WTC11 (cell line): Measurements from ENCODE around the gene NDRG3. TPM values are rescaled to one million over a fixed set of nuclear protein-coding genes. Genes with fewer than 3 reads are reported as not detected.

Source experiments
- ATAC-seq: fragments of 200-7000 bp; cut with Tn5 transposase; 2 replicates; pipeline ENCODE4 v1.10.0; 2021; ENCODE audit warnings: mild to moderate bottlenecking, moderate library complexity
- CTCF ChIA-PET: fragments of 300-600 bp; sonication (Branson Sonifier 250); formaldehyde crosslinking; loops from one replicate; lab custom pipeline; 2021; ENCODE audit warnings: antibody characterized with exemption; lab: Charles Lee
- POLR2A ChIA-PET: fragments of 350-600 bp; sonication (Branson Sonifier 250); formaldehyde crosslinking; loops from one replicate; lab custom pipeline; 2021; ENCODE audit warnings: antibody characterized with exemption; lab: Charles Lee
- DNase-seq: peaks from one replicate; pipeline ENCODE4 v3.0.0; 2021; ENCODE audit warnings: low spot score
- H3K27ac Mint-ChIP-seq: 2 replicates; pipeline ENCODE4 v1.8.0; 2021; ENCODE audit warnings: mixed read lengths
- H3K27me3 Mint-ChIP-seq: 2 replicates; pipeline ENCODE4 v1.8.0; 2021; ENCODE audit warnings: low read depth, mild to moderate bottlenecking, moderate library complexity, mixed read lengths
- H3K36me3 Mint-ChIP-seq: 2 replicates; pipeline ENCODE4 v1.8.0; 2021; ENCODE audit warnings: mixed read lengths
- H3K4me1 Mint-ChIP-seq: 2 replicates; pipeline ENCODE4 v1.8.0; 2022; ENCODE audit warnings: mixed read lengths
- H3K4me3 Mint-ChIP-seq: 2 replicates; pipeline ENCODE4 v1.8.0; 2021; ENCODE audit warnings: mild to moderate bottlenecking, moderate library complexity, mixed read lengths
- H3K9me3 Mint-ChIP-seq: 2 replicates; pipeline ENCODE4 v1.8.0; 2021; ENCODE audit warnings: mixed read lengths
- AFF4 ChIP-seq: sonication (generic); formaldehyde crosslinking; IDR thresholded peaks from 2 replicates; pipeline ENCODE4 v1.8.1; 2023; ENCODE audit warnings: mild to moderate bottlenecking, missing genetic modification reagents, borderline replicate concordance
- CREB1 ChIP-seq: sonication (generic); formaldehyde crosslinking; IDR thresholded peaks from 2 replicates; pipeline ENCODE4 v1.8.0; 2023; ENCODE audit warnings: mild to moderate bottlenecking, missing genetic modification reagents
- CREM ChIP-seq: sonication (generic); formaldehyde crosslinking; IDR thresholded peaks from 2 replicates; pipeline ENCODE4 v1.8.1; 2022; ENCODE audit warnings: mild to moderate bottlenecking, missing genetic modification reagents, moderate library complexity
- ETV6 ChIP-seq: sonication (generic); formaldehyde crosslinking; IDR thresholded peaks from 2 replicates; pipeline ENCODE4 v1.8.1; 2022; ENCODE audit warnings: mild to moderate bottlenecking, missing genetic modification reagents
- GABPB1 ChIP-seq: sonication (generic); formaldehyde crosslinking; IDR thresholded peaks from 2 replicates; pipeline ENCODE4 v1.8.1; 2023; ENCODE audit warnings: mild to moderate bottlenecking, missing genetic modification reagents
- HMGA2 ChIP-seq: fragments of 250-450 bp; sonication (Bioruptor Pico); IDR thresholded peaks from 2 replicates; pipeline ENCODE4 v1.4.0; 2021; ENCODE audit warnings: mild to moderate bottlenecking, moderate library complexity
- JUN ChIP-seq: sonication (generic); formaldehyde crosslinking; IDR thresholded peaks from 2 replicates; pipeline ENCODE4 v1.8.0; 2023; ENCODE audit warnings: mild to moderate bottlenecking, missing genetic modification reagents
- PREB ChIP-seq: sonication (generic); formaldehyde crosslinking; IDR thresholded peaks from 2 replicates; pipeline ENCODE4 v1.8.1; 2022; ENCODE audit warnings: mild to moderate bottlenecking, missing genetic modification reagents, moderate library complexity, borderline replicate concordance
- SMAD3 ChIP-seq: sonication (generic); formaldehyde crosslinking; IDR thresholded peaks from 2 replicates; pipeline ENCODE4 v1.8.0; 2022; ENCODE audit warnings: missing genetic modification reagents, mild to moderate bottlenecking, borderline replicate concordance
- SOX15 ChIP-seq: fragments of 250-450 bp; sonication (Bioruptor Pico); IDR thresholded peaks from 2 replicates; pipeline ENCODE4 v1.9.0; 2021; ENCODE audit warnings: mild to moderate bottlenecking
- SP1 ChIP-seq: sonication (generic); formaldehyde crosslinking; conservative IDR thresholded peaks from 2 replicates; pipeline ENCODE4 v1.8.1; 2022; ENCODE audit warnings: missing genetic modification reagents
- TEAD4 ChIP-seq: sonication (generic); formaldehyde crosslinking; IDR thresholded peaks from 2 replicates; pipeline ENCODE4 v1.8.0; 2022; ENCODE audit warnings: mild to moderate bottlenecking, missing genetic modification reagents
- TP53 ChIP-seq: sonication (generic); formaldehyde crosslinking; IDR thresholded peaks from 2 replicates; pipeline ENCODE4 v1.8.1; 2023; ENCODE audit warnings: mild to moderate bottlenecking, missing genetic modification reagents
- ZBTB43 ChIP-seq: sonication (generic); formaldehyde crosslinking; IDR thresholded peaks from 2 replicates; pipeline ENCODE4 v1.8.1; 2023; ENCODE audit warnings: mild to moderate bottlenecking, missing genetic modification reagents
- ZNF138 ChIP-seq: sonication (generic); formaldehyde crosslinking; conservative IDR thresholded peaks from 2 replicates; pipeline ENCODE4 v1.8.1; 2022; ENCODE audit warnings: mild to moderate bottlenecking, moderate library complexity, missing genetic modification reagents
- ZNF396 ChIP-seq: fragments of 250-450 bp; sonication (Bioruptor Pico); IDR thresholded peaks from 2 replicates; pipeline ENCODE4 v1.8.0; 2021; ENCODE audit warnings: mild to moderate bottlenecking, moderate library complexity, borderline replicate concordance
- total RNA-seq: library from RNA; stranded (reverse); gene quantifications from 3 replicates; pipeline ENCODE4 v1.2.3, GENCODE V29; 2021
- TF ChIP-seq, protein P1 (sequence below): sonication (generic); formaldehyde crosslinking; IDR thresholded peaks from 2 replicates; pipeline ENCODE4 v1.8.0; 2022; ENCODE audit warnings: mild to moderate bottlenecking, missing genetic modification reagents
- TF ChIP-seq, protein P2 (sequence below): fragments of 250-450 bp; sonication (Bioruptor Pico); conservative IDR thresholded peaks from 2 replicates; pipeline ENCODE4 v1.9.0; 2021; ENCODE audit warnings: mild to moderate bottlenecking

NDRG3 gene
- total RNA-seq, 1 experiment from 2014 or later: 27.0 TPM

GRCh38 chr20:36775826-36776225 lies 29.9 kb upstream of the NDRG3 start:
- Mint-ChIP-seq H3K9me3 (no peaks in the 10 kb centered on the region), H3K4me1 (peaks cover 18% of the 10 kb centered on the region), H3K27me3 (peaks cover 2% of the 10 kb centered on the region; the same call in 1 of the 2 replicates), H3K27ac (0 out of 2 replicates have a peak overlapping the region, but pooled peaks have one; percentile 55), H3K36me3 (peaks cover 4% of the 10 kb centered on the region), H3K4me3 (no peak overlapping the region)
- POLR2A ChIA-PET: no interaction called here
- CTCF ChIA-PET: interaction anchor here (1.7 kb wide), 1 partner anchor 17 kb away, joined by 4 read pairs; no protein-coding TSS in a partner anchor
- DNase-seq (no peak), ATAC-seq (no peak)
- TF ChIP-seq TP53 (CRISPR knock-in tag) (no peak), ZNF396 (no peak), SP1 (no peak), CREB1 (CRISPR knock-in tag) (no peak), CREM (CRISPR knock-in tag) (no peak), TEAD4 (CRISPR knock-in tag) (no peak), SOX15 (CRISPR knock-in tag) (no peak)
- TF ChIP-seq, protein P1, sequence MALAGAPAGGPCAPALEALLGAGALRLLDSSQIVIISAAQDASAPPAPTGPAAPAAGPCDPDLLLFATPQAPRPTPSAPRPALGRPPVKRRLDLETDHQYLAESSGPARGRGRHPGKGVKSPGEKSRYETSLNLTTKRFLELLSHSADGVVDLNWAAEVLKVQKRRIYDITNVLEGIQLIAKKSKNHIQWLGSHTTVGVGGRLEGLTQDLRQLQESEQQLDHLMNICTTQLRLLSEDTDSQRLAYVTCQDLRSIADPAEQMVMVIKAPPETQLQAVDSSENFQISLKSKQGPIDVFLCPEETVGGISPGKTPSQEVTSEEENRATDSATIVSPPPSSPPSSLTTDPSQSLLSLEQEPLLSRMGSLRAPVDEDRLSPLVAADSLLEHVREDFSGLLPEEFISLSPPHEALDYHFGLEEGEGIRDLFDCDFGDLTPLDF (CRISPR knock-in tag): no peak

GRCh38 chr20:36775196-36775595 lies 29.3 kb upstream of the NDRG3 start:
- TF ChIP-seq, protein P2, sequence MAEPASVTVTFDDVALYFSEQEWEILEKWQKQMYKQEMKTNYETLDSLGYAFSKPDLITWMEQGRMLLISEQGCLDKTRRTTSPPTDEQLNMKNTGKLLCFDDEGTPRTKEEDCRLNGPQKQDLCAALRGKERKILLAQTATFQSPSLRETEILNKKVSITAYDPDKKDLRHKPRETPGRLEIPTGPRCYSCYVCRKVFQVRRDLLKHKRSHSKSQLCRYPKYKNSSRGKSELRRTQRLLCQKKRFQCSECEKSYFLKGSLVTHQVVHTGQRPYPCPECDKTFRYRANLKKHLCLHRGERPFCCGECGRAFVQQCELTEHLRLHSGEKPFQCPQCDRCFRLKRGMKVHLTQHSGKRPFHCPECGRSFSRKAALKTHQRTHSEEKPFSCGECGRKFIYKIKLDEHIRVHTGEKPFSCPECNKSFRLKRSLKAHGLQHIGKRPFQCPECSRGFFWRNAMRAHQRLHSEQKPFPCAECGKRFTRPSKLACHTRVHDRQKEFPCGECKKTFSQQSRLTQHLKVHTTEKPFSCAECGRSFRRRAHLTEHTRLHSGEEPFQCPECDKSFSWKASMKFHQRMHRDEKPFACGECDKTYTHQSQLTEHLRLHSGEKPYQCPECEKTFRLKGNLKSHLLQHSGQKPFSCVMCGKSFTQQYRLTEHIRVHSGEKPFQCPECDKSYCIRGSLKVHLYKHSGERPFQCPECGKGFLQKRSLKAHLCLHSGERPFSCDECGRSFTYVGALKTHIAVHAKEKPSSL (CRISPR knock-in tag): no peak
- no peak for TF ChIP-seq ETV6 (CRISPR knock-in tag)
- H3K4me3 Mint-ChIP-seq: no peak overlapping the region
- ATAC-seq: no peak

GRCh38 chr20:36773597-36774390 lies 27.9 kb upstream of the NDRG3 start, which contains the start of gene DSN1:
Gene DSN1 (minus strand): TSS chr20:36773763. CDS start chr20:36771458, 2,305 bp downstream.
- ChIA-PET CTCF (interaction anchor here (0.5 to 2.5 kb wide), 38 partner anchors 8 to 617 kb away, joined by 3 to 27 read pairs (median 4); partner anchors contain the start of genes NDRG3, RAB5IF and SLA2), POLR2A (interaction anchor here (0.5 to 1.5 kb wide), 7 partner anchors 19 to 188 kb away, joined by 3 to 4 read pairs (median 3); a partner anchor contains a TSS)
- ATAC-seq (peak; percentile 80), DNase-seq (peak; percentile 99)
- H3K36me3 Mint-ChIP-seq: peaks cover 7% of the 10 kb centered on the region
- H3K27me3 Mint-ChIP-seq: peaks cover 2% of the 10 kb centered on the region; the same call in 1 of the 2 replicates
- peaks cover 7% of the 10 kb centered on the region for H3K4me1 Mint-ChIP-seq
- no peaks in the 10 kb centered on the region for H3K9me3 Mint-ChIP-seq
- H3K4me3 Mint-ChIP-seq: peak within 1 kb of the TSS; percentile 90
- peak within 1 kb of the TSS; percentile 100 for H3K27ac Mint-ChIP-seq
- TF ChIP-seq ETV6 (CRISPR knock-in tag) (0 out of 2 replicates have a peak, but pooled peaks have one; percentile 13), AFF4 (CRISPR knock-in tag) (no peak), PREB (CRISPR knock-in tag) (0 out of 2 replicates have a peak, but pooled peaks have one; percentile 52), ZBTB43 (CRISPR knock-in tag) (peak; percentile 91; the same call in 1 of the 2 replicates), JUN (CRISPR knock-in tag) (no peak), ZNF138 (CRISPR knock-in tag) (no peak), GABPB1 (CRISPR knock-in tag) (peak; percentile 71), SMAD3 (CRISPR knock-in tag) (no peak), HMGA2 (CRISPR knock-in tag) (no peak)

More at GRCh38 chr20:36775196-36775595, 29.3 kb upstream of the NDRG3 start:
- Mint-ChIP-seq H3K36me3 (peaks cover 7% of the 10 kb centered on the region), H3K27ac (no peak overlapping the region), H3K4me1 (peaks cover 18% of the 10 kb centered on the region), H3K9me3 (no peaks in the 10 kb centered on the region), H3K27me3 (peaks cover 2% of the 10 kb centered on the region; the same call in 1 of the 2 replicates)
- ChIA-PET CTCF (interaction anchor here (0.9 to 2.5 kb wide), 8 partner anchors 9 to 88 kb away, joined by 3 to 27 read pairs (median 11); a partner anchor contains a TSS), POLR2A (no interaction called here)
- DNase-seq: no peak
